MM.1S (cell line): ENCODE results near the gene SMURF2.
"Not testable (repeated sequence)": the region's sequence is repeated elsewhere in the genome, so short reads cannot be mapped to it uniquely, and the experiment has no call there.

Experiments
- DNase-seq: peaks from one replicate; pipeline ENCODE4 v3.0.0-alpha.2; 2015
- H2AFZ ChIP-seq: fragments of 300-600 bp; sonication (generic); 2 replicates; pipeline ENCODE4 v1.6.0; 2016; ENCODE audit warnings: antibody characterized with exemption, low read length
- H3F3A ChIP-seq: fragments of 300-600 bp; sonication (generic); 2 replicates; pipeline ENCODE4 v1.6.1; 2016; ENCODE audit warnings: mild to moderate bottlenecking, antibody characterized with exemption, low read length, moderate library complexity, mixed read lengths; ENCODE audit not compliant: insufficient read depth
- H3K27ac ChIP-seq: fragments of 300-600 bp; sonication (generic); 2 replicates; pipeline ENCODE4 v1.5.1; 2016; ENCODE audit warnings: mild to moderate bottlenecking, low read length
- H3K27me3 ChIP-seq: fragments of 300-600 bp; sonication (generic); replicated peaks from 2 replicates; pipeline ENCODE4 v1.6.0; 2016; ENCODE audit warnings: low read length; ENCODE audit not compliant: insufficient read depth
- H3K36me3 ChIP-seq: fragments of 300-600 bp; sonication (generic); replicated peaks from 2 replicates; pipeline ENCODE4 v1.6.1; 2016; ENCODE audit warnings: mild to moderate bottlenecking, low read length, mixed read lengths; ENCODE audit not compliant: insufficient read depth
- H3K4me1 ChIP-seq: fragments of 300-600 bp; sonication (generic); 2 replicates; pipeline ENCODE4 v1.6.1; 2016; ENCODE audit warnings: low read length, mixed read lengths
- H3K4me2 ChIP-seq: fragments of 300-600 bp; sonication (generic); 2 replicates; pipeline ENCODE4 v1.6.0; 2016; ENCODE audit warnings: low read depth, low read length
- H3K4me3 ChIP-seq: fragments of 300-600 bp; sonication (generic); 2 replicates; pipeline ENCODE4 v1.5.1; 2016; ENCODE audit warnings: low read length, mixed read lengths
- H3K79me2 ChIP-seq: fragments of 300-600 bp; sonication (generic); 2 replicates; pipeline ENCODE4 v1.6.1; 2016; ENCODE audit warnings: mixed run types, low read length, mixed read lengths
- H3K9ac ChIP-seq: fragments of 300-600 bp; sonication (generic); 2 replicates; pipeline ENCODE4 v1.6.1; 2016; ENCODE audit warnings: low read length, mixed read lengths
- H3K9me2 ChIP-seq: fragments of 300-600 bp; sonication (generic); replicated peaks from 2 replicates; pipeline ENCODE4 v1.6.1; 2016; ENCODE audit warnings: mild to moderate bottlenecking, low read length, mixed read lengths; ENCODE audit not compliant: insufficient read depth
- H3K9me3 ChIP-seq: fragments of 300-600 bp; sonication (generic); replicated peaks from 2 replicates; pipeline ENCODE4 v1.6.1; 2016; ENCODE audit warnings: mild to moderate bottlenecking, low read length, mixed read lengths; ENCODE audit not compliant: insufficient read depth
- H4K20me1 ChIP-seq: fragments of 300-600 bp; sonication (generic); 2 replicates; pipeline ENCODE4 v1.6.1; 2016; ENCODE audit warnings: mild to moderate bottlenecking, low read length, moderate library complexity, mixed read lengths; ENCODE audit not compliant: insufficient read depth
- EZH2 ChIP-seq: fragments of 300-600 bp; sonication (generic); optimal IDR thresholded peaks from 2 replicates; pipeline ENCODE3; 2017; ENCODE audit warnings: low read depth, mild to moderate bottlenecking, antibody characterized with exemption, low read length, mixed read lengths
- EZH2phosphoT487 ChIP-seq: fragments of 300-600 bp; sonication (generic); IDR thresholded peaks from 2 replicates; pipeline ENCODE4 v1.6.1; 2018; ENCODE audit warnings: antibody characterized with exemption, low read length
- TF ChIP-seq, protein P1 (sequence below): fragments of 300-600 bp; sonication (generic); IDR thresholded peaks from 2 replicates; pipeline ENCODE4 v1.5.1; 2016; ENCODE audit warnings: antibody characterized with exemption, low read length, mixed read lengths

SMURF2 gene

DNA sequence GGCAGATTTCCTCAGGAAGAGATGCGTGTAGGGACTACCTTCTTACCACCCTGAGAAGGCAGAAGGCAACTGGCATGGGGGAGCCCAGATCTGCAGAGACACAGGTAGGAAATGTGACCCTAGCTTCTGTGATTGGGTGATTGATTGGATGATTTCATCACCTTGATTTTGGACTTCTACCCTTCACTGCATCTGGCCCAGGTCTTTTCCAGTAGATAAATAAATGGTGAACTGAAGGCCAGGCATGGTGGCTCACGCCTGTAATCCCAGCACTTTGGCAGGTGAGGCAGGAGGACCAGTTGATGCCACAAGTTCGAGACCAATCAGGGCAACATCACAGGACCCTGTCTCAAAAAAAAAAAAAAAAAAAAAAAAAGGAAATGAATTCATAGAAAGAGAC is 14.7 kb upstream of the SMURF2 start:
- Histone ChIP-seq H3K4me2 (no peak overlapping the region), H2AFZ (no peak overlapping the region), H3K27me3 (no peaks in the 10 kb centered on the region), H3K9ac (no peak overlapping the region), H3K27ac (no peak overlapping the region), H3K9me3 (no peaks in the 10 kb centered on the region), H3K4me1 (no peaks in the 10 kb centered on the region), H3K9me2 (no peaks in the 10 kb centered on the region), H3K79me2 (no peaks in the 10 kb centered on the region), H4K20me1 (no peaks in the 10 kb centered on the region), H3K36me3 (no peaks in the 10 kb centered on the region), H3K4me3 (no peak overlapping the region), H3F3A (no peaks in the 10 kb centered on the region)
- TF ChIP-seq EZH2phosphoT487 = no peak
- TF ChIP-seq EZH2 = no peak
- TF ChIP-seq, protein P1, sequence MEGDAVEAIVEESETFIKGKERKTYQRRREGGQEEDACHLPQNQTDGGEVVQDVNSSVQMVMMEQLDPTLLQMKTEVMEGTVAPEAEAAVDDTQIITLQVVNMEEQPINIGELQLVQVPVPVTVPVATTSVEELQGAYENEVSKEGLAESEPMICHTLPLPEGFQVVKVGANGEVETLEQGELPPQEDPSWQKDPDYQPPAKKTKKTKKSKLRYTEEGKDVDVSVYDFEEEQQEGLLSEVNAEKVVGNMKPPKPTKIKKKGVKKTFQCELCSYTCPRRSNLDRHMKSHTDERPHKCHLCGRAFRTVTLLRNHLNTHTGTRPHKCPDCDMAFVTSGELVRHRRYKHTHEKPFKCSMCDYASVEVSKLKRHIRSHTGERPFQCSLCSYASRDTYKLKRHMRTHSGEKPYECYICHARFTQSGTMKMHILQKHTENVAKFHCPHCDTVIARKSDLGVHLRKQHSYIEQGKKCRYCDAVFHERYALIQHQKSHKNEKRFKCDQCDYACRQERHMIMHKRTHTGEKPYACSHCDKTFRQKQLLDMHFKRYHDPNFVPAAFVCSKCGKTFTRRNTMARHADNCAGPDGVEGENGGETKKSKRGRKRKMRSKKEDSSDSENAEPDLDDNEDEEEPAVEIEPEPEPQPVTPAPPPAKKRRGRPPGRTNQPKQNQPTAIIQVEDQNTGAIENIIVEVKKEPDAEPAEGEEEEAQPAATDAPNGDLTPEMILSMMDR = no peak
- no peak for DNase-seq

DNA sequence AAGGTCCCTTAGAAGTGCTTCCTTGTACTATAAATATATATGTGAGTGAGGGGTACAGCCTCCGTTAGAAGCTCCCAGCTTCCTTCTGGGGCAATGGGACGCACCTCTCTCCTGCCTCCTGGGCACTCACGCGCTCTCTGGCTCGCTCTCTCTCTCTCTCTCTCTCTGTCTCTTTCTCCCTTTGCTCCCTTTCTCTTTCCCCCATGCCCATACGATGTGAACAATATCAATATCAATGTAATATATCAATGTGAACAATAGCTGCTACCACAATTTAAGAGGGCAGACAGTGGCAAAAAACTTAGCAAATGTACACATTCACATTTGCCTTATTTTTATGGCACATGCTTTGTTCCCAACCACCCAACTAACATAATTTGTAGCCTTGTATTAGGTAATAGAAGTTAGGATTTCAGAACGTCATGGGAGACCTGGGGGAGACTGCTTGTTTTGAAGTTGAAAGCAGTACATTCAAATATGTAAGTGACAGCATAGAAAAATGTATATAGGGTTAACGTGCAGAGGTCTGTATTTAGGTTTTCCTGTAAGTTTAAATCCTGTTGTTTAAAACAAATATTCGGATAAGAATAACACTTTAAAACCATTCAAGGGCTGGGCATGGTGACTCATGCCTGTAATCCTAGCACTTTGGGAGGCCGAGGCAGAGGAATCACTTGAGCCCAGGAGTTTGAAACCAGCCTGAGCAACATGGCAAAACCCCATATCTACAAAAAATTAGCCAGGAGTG is 8.9 kb upstream of the SMURF2 start:
- not testable (repeated sequence) for H3K27ac ChIP-seq

DNA sequence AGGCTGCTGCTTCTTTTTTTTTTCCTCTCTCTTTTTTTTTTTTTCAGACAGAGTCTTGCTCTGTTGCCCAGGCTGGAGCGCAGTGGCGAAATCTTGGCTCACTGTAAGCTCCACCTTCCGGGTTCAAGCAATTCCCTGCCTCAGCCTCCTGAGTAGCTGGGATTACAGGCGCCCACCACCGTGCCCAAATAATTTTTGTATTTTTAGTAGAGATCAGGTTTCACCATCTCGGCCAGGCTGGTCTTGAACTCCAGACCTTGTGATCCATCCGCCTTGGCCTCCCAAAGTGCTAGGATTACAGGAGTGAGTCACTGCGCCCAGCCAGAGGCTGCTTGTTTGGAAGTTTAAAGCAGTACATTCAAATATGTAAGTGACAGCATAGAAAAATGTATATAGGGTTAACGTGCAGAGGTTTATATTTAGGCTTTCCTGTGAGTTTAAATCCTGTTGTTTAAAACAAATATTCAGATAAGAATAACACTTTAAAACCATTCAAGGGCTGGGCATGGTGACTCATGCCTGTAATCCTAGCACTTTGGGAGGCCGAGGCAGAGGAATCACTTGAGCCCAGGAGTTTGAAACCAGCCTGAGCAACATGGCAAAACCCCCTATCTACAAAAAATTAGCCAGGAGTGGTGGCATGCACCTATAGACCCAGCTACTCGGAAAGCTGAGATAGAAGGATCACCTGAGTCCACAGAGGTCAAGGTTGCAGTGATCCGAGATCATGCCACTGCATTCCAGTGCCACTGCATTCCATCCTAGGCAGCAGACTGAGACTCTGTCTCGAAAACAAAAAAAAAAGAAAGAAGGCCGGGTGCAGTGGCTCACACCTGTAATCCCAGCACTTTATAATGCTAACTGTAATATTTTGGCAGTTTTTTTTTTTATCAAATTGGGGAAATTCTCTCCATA is 6.0 kb upstream of the SMURF2 start:
- H3K4me2 ChIP-seq, H3F3A ChIP-seq, H4K20me1 ChIP-seq, H3K4me3 ChIP-seq, H3K79me2 ChIP-seq, H3K9me3 ChIP-seq, H3K9ac ChIP-seq, H3K36me3 ChIP-seq, H3K27ac ChIP-seq, H3K9me2 ChIP-seq, H3K27me3 ChIP-seq, H2AFZ ChIP-seq, DNase-seq, H3K4me1 ChIP-seq: not testable (repeated sequence)

More for the DNA sequence above, 8.9 kb upstream of the SMURF2 start:
- DNase-seq, H3K79me2 ChIP-seq, H3K9me3 ChIP-seq, H4K20me1 ChIP-seq, H3K27me3 ChIP-seq, H3K4me2 ChIP-seq, H3K4me1 ChIP-seq, H3K9ac ChIP-seq, H3F3A ChIP-seq, H3K9me2 ChIP-seq, H3K36me3 ChIP-seq, H2AFZ ChIP-seq, H3K4me3 ChIP-seq: not testable (repeated sequence)

DNA sequence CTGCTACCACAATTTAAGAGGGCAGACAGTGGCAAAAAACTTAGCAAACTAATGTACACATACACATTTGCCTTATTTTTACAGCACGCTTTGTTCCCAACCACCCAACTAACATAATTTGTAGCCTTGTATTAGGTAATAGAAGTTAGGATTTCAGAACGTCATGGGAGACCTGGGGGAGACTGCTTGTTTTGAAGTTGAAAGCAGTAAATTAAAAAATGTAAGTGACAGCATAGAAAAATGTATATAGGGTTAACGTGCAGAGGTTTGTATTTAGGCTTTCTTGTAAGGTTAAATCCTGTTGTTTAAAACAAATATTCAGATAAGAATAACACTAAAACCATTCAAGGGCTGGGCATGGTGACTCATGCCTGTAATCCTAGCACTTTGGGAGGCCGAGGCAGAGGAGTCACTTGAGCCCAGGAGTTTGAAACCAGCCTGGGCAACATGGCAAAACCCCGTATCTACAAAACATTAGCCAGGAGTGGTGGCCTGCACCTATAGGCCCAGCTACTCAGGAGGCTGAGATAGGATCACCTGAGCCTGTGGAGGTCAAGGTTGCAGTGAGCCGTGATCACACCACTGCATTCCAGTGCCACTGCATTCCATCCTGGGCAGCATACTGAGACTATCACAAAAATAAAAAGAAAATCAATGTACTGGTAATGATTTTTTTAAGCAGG is 2.3 kb upstream of the SMURF2 start:
- H3K27ac ChIP-seq = not testable (repeated sequence)

DNA sequence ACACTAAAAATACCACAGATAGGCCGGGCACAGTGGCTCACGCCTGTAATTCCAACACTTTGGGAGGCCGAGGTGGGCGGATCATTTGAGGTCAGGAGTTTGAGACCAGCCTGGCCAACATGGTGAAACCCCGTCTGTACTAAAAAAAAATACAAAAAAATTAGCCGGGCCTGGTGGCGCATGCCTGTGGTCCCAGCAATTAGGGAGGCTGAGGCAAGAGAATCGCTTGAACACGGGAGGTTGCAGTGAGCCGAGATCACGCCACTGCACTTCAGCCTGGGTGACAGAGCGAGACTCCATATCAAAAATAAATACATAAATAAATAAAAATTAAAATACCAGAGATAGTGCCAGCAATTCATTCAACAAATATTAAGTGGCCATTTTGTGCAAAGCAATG is 1.7 kb upstream of the SMURF2 start:
- not testable (repeated sequence) for H4K20me1 ChIP-seq, H3K9me2 ChIP-seq, H3K27ac ChIP-seq, H2AFZ ChIP-seq, H3K9me3 ChIP-seq, H3K9ac ChIP-seq, DNase-seq, H3F3A ChIP-seq, H3K4me2 ChIP-seq, H3K36me3 ChIP-seq, H3K4me3 ChIP-seq, H3K4me1 ChIP-seq, H3K27me3 ChIP-seq
- peaks cover 24% of the 10 kb centered on the region for H3K79me2 ChIP-seq

More for the DNA sequence above, 2.3 kb upstream of the SMURF2 start:
- not testable (repeated sequence) for DNase-seq, H2AFZ ChIP-seq, H3K36me3 ChIP-seq, H3K4me2 ChIP-seq, H3K27me3 ChIP-seq, H3K4me1 ChIP-seq, H3K4me3 ChIP-seq, H3K9me3 ChIP-seq, H3K9ac ChIP-seq, H4K20me1 ChIP-seq, H3F3A ChIP-seq, H3K9me2 ChIP-seq
- H3K79me2 ChIP-seq = peaks cover 21% of the 10 kb centered on the region
